Midbrain (tissue), 1 donor: Measurements from ENCODE around the gene CITED4.

Experiments
- DNase-seq: peaks from one replicate; lab custom pipeline; 2025; lab: John Stamatoyannopoulos, UW

CITED4 gene

GRCh38 chr1:40833979-40834378 is 28.2 kb downstream of the CITED4 start:
- DNase-seq, result no peak

- no peak for DNase-seq
These were observed 31.0 kb downstream of the CITED4 start for GRCh38 chr1:40831001-40831732.

GRCh38 chr1:40830419-40830943 is 31.7 kb downstream of the CITED4 start:
- DNase-seq, result no peak

- no peak for DNase-seq
These were observed 32.4 kb downstream of the CITED4 start for GRCh38 chr1:40829631-40830245.

GRCh38 chr1:40825996-40826395 is 36.2 kb downstream of the CITED4 start:
- no peak for DNase-seq

GRCh38 chr1:40825435-40825788 is 36.8 kb downstream of the CITED4 start:
- no peak for DNase-seq

- DNase-seq, result no peak
These were observed 37.4 kb downstream of the CITED4 start for GRCh38 chr1:40824591-40825434.

- DNase-seq, result no peak
These were observed 38.2 kb downstream of the CITED4 start for GRCh38 chr1:40823983-40824382.

GRCh38 chr1:40823345-40823744 is 38.8 kb downstream of the CITED4 start:
- no peak for DNase-seq

- DNase-seq, result no peak
These were observed 39.3 kb downstream of the CITED4 start for GRCh38 chr1:40822890-40823289.

- DNase-seq, result peak; percentile 78
These were observed 41.1 kb downstream of the CITED4 start for GRCh38 chr1:40820911-40821693.

- no peak for DNase-seq
These were observed 41.8 kb downstream of the CITED4 start for GRCh38 chr1:40820251-40820797.

- DNase-seq, result no peak
These were observed 43.1 kb downstream of the CITED4 start for GRCh38 chr1:40819101-40819500.

GRCh38 chr1:40818264-40818961 is 43.8 kb downstream of the CITED4 start:
- DNase-seq, result no peak

GRCh38 chr1:40817791-40818263 is 44.3 kb downstream of the CITED4 start:
- no peak for DNase-seq

- DNase-seq, result no peak
These were observed 46.7 kb downstream of the CITED4 start for GRCh38 chr1:40815420-40815819.
